Measurements from ENCODE around the gene TAP1. TPM values are rescaled to one million over a fixed set of nuclear protein-coding genes. Genes with fewer than 3 reads are reported as not detected.

TAP1 gene
- total and polyA plus RNA-seq, 2 of the 8 experiments (the other 6 are each of a cell fraction or from before 2014, with no cell fraction given): 16.8 to 22.0 TPM

DNA sequence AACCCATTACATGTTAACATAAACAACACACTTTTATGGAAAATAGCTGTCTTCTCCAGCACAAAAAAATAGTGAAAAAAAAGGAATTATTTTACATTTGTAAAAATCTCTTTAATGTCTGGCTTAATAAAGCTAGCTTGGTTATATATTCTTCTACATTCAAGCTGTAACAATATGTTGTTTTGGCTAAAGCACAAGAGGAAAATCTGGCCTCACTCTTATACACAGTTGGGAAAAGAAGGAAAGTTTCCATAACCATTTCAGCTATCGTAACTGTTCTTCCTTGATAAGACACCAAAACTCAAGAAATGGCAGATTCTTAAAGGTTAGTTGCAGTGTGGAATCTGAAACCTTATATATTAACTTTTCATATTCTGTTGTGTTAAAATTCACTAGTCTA, 44.3 kb downstream of the TAP1 start:
- H3K79me2 ChIP-seq (ENCODE audit: control insufficient read depth in 1 of 2, insufficient read depth in 2 of 2, low read length in 2 of 2): no peaks in the 10 kb centered on the region
- H3K79me1 ChIP-seq (ENCODE audit: low read depth, low read length): no peaks in the 10 kb centered on the region
- H3K27me3 ChIP-seq (replicated peaks in 1 of 4; ENCODE audit: control insufficient read depth in 3 of 4, extremely low read depth in 1 of 4, insufficient read depth in 3 of 4, low read length in 3 of 4): no peaks in the 10 kb centered on the region
- H2BK15ac ChIP-seq (ENCODE audit: low read length): no peak overlapping the region
- no peak overlapping the region for H3K56ac ChIP-seq (replicated peaks; ENCODE audit: insufficient read length, low read depth, low read length)
- H3K23ac ChIP-seq (ENCODE audit: insufficient read length): no peak overlapping the region
- 9% methylated on average over 1 of the region's 1 CpG; no CpG with 5 or more reads in 1 of the 2 experiments for WGBS, 2 experiments (ENCODE audit: extremely low coverage in 1 of 2, insufficient coverage in 1 of 2, insufficient read length in 1 of 2, insufficient replicate concordance in 2 of 2, low coverage in 1 of 2, low lambda C conversion rate in 2 of 2, missing lambda C conversion rate in 1 of 2)
- H3K4ac ChIP-seq (replicated peaks; ENCODE audit: insufficient read length, low read depth, low read length): no peak overlapping the region
- no peak for DNase-seq (ENCODE audit: low read depth in 1 of 2, low spot score in 2 of 2)
- no peak overlapping the region for H4K91ac ChIP-seq (replicated peaks; ENCODE audit: insufficient read length, low read length)
- H3K27ac ChIP-seq (ENCODE audit: low read depth, low read length): no peak overlapping the region
- no peak overlapping the region for H3K9ac ChIP-seq (replicated peaks in 1 of 4; ENCODE audit: extremely low read depth in 1 of 4, low read depth in 3 of 4, low read length in 3 of 4)
- no peak for TF ChIP-seq SP4 (IDR thresholded peaks at IDR 0.05; ENCODE audit: low read length)
- TF ChIP-seq RXRA (IDR thresholded peaks at IDR 0.05; ENCODE audit: insufficient read depth, low read depth, low read length): no peak
- TF ChIP-seq, protein P1, sequence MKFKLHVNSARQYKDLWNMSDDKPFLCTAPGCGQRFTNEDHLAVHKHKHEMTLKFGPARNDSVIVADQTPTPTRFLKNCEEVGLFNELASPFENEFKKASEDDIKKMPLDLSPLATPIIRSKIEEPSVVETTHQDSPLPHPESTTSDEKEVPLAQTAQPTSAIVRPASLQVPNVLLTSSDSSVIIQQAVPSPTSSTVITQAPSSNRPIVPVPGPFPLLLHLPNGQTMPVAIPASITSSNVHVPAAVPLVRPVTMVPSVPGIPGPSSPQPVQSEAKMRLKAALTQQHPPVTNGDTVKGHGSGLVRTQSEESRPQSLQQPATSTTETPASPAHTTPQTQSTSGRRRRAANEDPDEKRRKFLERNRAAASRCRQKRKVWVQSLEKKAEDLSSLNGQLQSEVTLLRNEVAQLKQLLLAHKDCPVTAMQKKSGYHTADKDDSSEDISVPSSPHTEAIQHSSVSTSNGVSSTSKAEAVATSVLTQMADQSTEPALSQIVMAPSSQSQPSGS (IDR thresholded peaks at IDR 0.05; ENCODE audit: low read length): no peak
- no peak for TF ChIP-seq TEAD4 (IDR thresholded peaks at IDR 0.05; ENCODE audit: low read depth, low read length)
- no peak for TF ChIP-seq RAD21 (IDR thresholded peaks at IDR 0.05 in 1 of 2, conservative IDR thresholded peaks at IDR 0.05 in 1 of 2; ENCODE audit: low read depth in 2 of 2, low read length in 2 of 2)
- TF ChIP-seq KDM4A (IDR thresholded peaks at IDR 0.05; ENCODE audit: low read depth, low read length, severe bottlenecking): no peak
- H3K14ac ChIP-seq (ENCODE audit: insufficient read length): no peak overlapping the region
- no peak overlapping the region for H3K4me2 ChIP-seq (ENCODE audit: insufficient read depth in 1 of 2, low read depth in 2 of 2, low read length in 2 of 2)
- no peak overlapping the region for H2AK5ac ChIP-seq (ENCODE audit: low read depth, low read length)
- no peak overlapping the region for H4K8ac ChIP-seq (ENCODE audit: extremely low read depth, insufficient read depth, low read length)
- H2BK120ac ChIP-seq (replicated peaks; ENCODE audit: low read depth, low read length): no peak overlapping the region
- no peaks in the 10 kb centered on the region for H4K20me1 ChIP-seq (replicated peaks in 1 of 2; ENCODE audit: control insufficient read depth in 1 of 2, insufficient read depth in 2 of 2, low read length in 2 of 2)
- H2AFZ ChIP-seq (ENCODE audit: low read length): no peak overlapping the region
- no peak overlapping the region for H3K18ac ChIP-seq (ENCODE audit: extremely low read depth, low read length)
- H3K4me3 ChIP-seq (ENCODE audit: extremely low read depth in 1 of 4, insufficient read depth in 2 of 4, low read depth in 3 of 4, low read length in 4 of 4): no peak overlapping the region
- ChIA-PET POLR2A (ENCODE audit: partially characterized antibody) (interaction anchor here (0.6 to 0.7 kb wide), 2 partner anchors 9 to 163 kb away, joined by 3 read pairs; no protein-coding TSS in a partner anchor), CTCF (ENCODE audit: partially characterized antibody) (interaction anchor here (0.6 to 2.7 kb wide), 9 partner anchors 10 to 175 kb away, joined by 3 to 13 read pairs (median 4); partner anchors contain the start of gene TAP2)
- no peaks in the 10 kb centered on the region for H3K36me3 ChIP-seq (ENCODE audit: control insufficient read depth in 2 of 4, insufficient read depth in 4 of 4, low read length in 3 of 4)
- no peak overlapping the region for H2BK5ac ChIP-seq (ENCODE audit: low read depth, low read length)
- no peak overlapping the region for H4K5ac ChIP-seq (ENCODE audit: insufficient read length, low read depth, low read length)
- H2BK20ac ChIP-seq (ENCODE audit: low read length): no peak overlapping the region
- H3K9me3 ChIP-seq (ENCODE audit: insufficient read depth in 2 of 2, low read depth in 1 of 2, low read length in 1 of 2): no peaks in the 10 kb centered on the region
- H2BK12ac ChIP-seq (ENCODE audit: low read depth, low read length): no peak overlapping the region
- peaks cover 0 to 3% (median 0%) of the 10 kb centered on the region in 4 experiments; a peak in 1 of 7 replicates for H3K4me1 ChIP-seq (replicated peaks in 1 of 4; ENCODE audit: control insufficient read depth in 3 of 4, insufficient read depth in 4 of 4, low read length in 3 of 4)
- no peaks in the 10 kb centered on the region for H3K23me2 ChIP-seq (ENCODE audit: low read depth, low read length)
- FAIRE-seq: no peak

All from H1 (cell line).